Mesothelial cell of epicardium (in vitro differentiated cells): Measurements from ENCODE around the gene RAB31. TPM values are rescaled to one million over a fixed set of nuclear protein-coding genes. Genes with fewer than 3 reads are reported as not detected.
"Not testable (repeated sequence)": the region's sequence is repeated elsewhere in the genome, so short reads cannot be mapped to it uniquely, and the experiment has no call there.

Source experiments
- DNase-seq, 2 experiments: peaks; one replicate each; pipeline ENCODE4 v3.0.0; 2021; ENCODE audit warnings: low spot score in 2 of 2; ENCODE audit not compliant: unreplicated experiment in 2 of 2
- H3K27ac Mint-ChIP-seq: 2 replicates; pipeline ENCODE4 v1.8.0; 2021; ENCODE audit warnings: mixed read lengths
- H3K27me3 Mint-ChIP-seq: 2 replicates; pipeline ENCODE4 v1.8.0; 2021; ENCODE audit warnings: low read depth, mixed read lengths
- H3K36me3 Mint-ChIP-seq: 2 replicates; pipeline ENCODE4 v1.8.0; 2021; ENCODE audit warnings: mixed read lengths
- H3K4me1 Mint-ChIP-seq: 2 replicates; pipeline ENCODE4 v1.8.0; 2021; ENCODE audit warnings: mixed read lengths
- H3K4me3 Mint-ChIP-seq: 2 replicates; pipeline ENCODE4 v1.8.0; 2021; ENCODE audit warnings: mild to moderate bottlenecking, moderate library complexity, mixed read lengths
- H3K9me3 Mint-ChIP-seq: 2 replicates; pipeline ENCODE4 v1.8.0; 2021; ENCODE audit warnings: mixed read lengths
- total RNA-seq: library from RNA; stranded (reverse); gene quantifications from 3 replicates; pipeline ENCODE4 v1.2.1, GENCODE V29; 2021
- TF ChIP-seq, protein P1 (sequence below): fragments of 200-600 bp; sonication (generic); IDR thresholded peaks from one replicate; pipeline ENCODE4 v1.5.0; 2021; ENCODE audit warnings: antibody characterized with exemption; ENCODE audit not compliant: unreplicated experiment

The RAB31 gene
- total RNA-seq, 1 donor from 2014 or later, result 21.8 TPM

GRCh38 chr18:9890196-9890595 lies 182.1 kb downstream of the RAB31 start:
- peaks cover 3% of the 10 kb centered on the region for H3K9me3 Mint-ChIP-seq
- H3K4me3 Mint-ChIP-seq, result no peak overlapping the region
- DNase-seq, result no peak
- H3K27ac Mint-ChIP-seq, result no peak overlapping the region
- H3K4me1 Mint-ChIP-seq, result no peaks in the 10 kb centered on the region
- H3K36me3 Mint-ChIP-seq, result no peaks in the 10 kb centered on the region
- TF ChIP-seq, protein P1, sequence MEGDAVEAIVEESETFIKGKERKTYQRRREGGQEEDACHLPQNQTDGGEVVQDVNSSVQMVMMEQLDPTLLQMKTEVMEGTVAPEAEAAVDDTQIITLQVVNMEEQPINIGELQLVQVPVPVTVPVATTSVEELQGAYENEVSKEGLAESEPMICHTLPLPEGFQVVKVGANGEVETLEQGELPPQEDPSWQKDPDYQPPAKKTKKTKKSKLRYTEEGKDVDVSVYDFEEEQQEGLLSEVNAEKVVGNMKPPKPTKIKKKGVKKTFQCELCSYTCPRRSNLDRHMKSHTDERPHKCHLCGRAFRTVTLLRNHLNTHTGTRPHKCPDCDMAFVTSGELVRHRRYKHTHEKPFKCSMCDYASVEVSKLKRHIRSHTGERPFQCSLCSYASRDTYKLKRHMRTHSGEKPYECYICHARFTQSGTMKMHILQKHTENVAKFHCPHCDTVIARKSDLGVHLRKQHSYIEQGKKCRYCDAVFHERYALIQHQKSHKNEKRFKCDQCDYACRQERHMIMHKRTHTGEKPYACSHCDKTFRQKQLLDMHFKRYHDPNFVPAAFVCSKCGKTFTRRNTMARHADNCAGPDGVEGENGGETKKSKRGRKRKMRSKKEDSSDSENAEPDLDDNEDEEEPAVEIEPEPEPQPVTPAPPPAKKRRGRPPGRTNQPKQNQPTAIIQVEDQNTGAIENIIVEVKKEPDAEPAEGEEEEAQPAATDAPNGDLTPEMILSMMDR, result no peak
- peaks cover 5% of the 10 kb centered on the region for H3K27me3 Mint-ChIP-seq

GRCh38 chr18:9890957-9891356 lies 182.9 kb downstream of the RAB31 start:
- peaks cover 3% of the 10 kb centered on the region for H3K9me3 Mint-ChIP-seq
- peaks cover 1% of the 10 kb centered on the region for H3K27me3 Mint-ChIP-seq
- TF ChIP-seq, protein P1, result no peak
- H3K36me3 Mint-ChIP-seq, result no peaks in the 10 kb centered on the region
- no peak overlapping the region for H3K4me3 Mint-ChIP-seq
- no peak for DNase-seq
- no peaks in the 10 kb centered on the region for H3K4me1 Mint-ChIP-seq
- no peak overlapping the region for H3K27ac Mint-ChIP-seq

- not testable (repeated sequence) for H3K4me3 Mint-ChIP-seq, DNase-seq, H3K27me3 Mint-ChIP-seq, H3K9me3 Mint-ChIP-seq, H3K36me3 Mint-ChIP-seq, H3K27ac Mint-ChIP-seq, H3K4me1 Mint-ChIP-seq
These were observed 183.4 kb downstream of the RAB31 start for GRCh38 chr18:9891515-9891914.

DNA sequence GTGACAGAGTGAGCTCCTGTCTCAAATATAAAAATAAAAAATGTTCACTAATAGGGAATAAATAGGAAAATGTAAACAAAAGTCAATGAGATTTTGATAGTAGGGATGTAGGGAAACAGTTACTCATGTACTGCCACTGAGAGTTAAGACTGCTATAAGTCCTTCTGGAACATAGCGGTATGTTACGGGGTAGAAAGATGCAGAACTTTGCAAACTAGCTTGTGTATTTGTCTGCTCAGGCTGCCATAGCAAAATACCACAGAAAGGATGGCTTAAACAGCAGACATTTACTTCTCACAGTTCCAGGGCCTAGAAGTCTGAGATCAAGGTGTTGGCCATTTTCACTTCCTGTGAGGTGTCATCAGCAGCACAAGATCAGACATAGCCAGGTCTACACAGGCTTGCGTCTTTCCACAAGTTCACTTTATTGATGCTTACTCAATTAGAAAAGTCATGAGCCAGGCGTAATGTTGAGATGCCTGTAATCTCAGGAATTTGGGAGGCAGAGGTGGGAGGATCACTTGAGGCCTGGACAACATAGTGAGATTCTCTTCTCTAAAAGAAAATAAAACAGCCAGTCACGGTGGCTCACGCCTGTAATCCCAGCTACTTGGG lies 186.5 kb downstream of the RAB31 start:
- TF ChIP-seq, protein P1, result no peak
- no peaks in the 10 kb centered on the region for H3K9me3 Mint-ChIP-seq
- H3K4me3 Mint-ChIP-seq, result no peak overlapping the region
- no peak overlapping the region for H3K27ac Mint-ChIP-seq
- DNase-seq, result no peak
- H3K27me3 Mint-ChIP-seq, result no peaks in the 10 kb centered on the region
- no peaks in the 10 kb centered on the region for H3K36me3 Mint-ChIP-seq
- peaks cover 8% of the 10 kb centered on the region for H3K4me1 Mint-ChIP-seq

DNA sequence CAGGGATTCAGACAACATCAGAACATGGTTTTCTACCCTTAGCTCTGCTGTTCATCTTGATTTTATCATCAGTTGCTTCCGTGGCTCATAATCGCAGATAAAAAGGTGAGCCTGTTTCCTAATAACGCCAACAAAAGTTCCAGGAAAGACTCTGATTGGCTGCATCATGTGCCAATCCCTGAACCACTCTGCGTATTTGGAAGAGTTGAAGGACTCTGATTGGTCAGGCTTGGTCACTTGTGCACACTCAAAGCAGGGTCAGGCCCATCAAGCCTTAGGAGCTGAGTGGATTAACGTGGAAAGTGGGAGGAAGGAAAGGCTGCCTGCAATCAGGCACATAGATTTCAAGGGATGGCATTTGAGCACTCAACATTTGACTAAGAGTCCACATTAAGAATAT lies 189.0 kb downstream of the RAB31 start:
- TF ChIP-seq, protein P1, result no peak
- H3K27me3 Mint-ChIP-seq, result no peaks in the 10 kb centered on the region
- H3K36me3 Mint-ChIP-seq, result no peaks in the 10 kb centered on the region
- no peak for DNase-seq
- peaks cover 10% of the 10 kb centered on the region for H3K4me1 Mint-ChIP-seq
- no peak overlapping the region for H3K27ac Mint-ChIP-seq
- H3K9me3 Mint-ChIP-seq, result no peaks in the 10 kb centered on the region
- H3K4me3 Mint-ChIP-seq, result no peak overlapping the region

GRCh38 chr18:9897787-9898291 lies 189.7 kb downstream of the RAB31 start:
- not testable (repeated sequence) for H3K27me3 Mint-ChIP-seq

More at GRCh38 chr18:9897787-9898291, 189.7 kb downstream of the RAB31 start:
- H3K36me3 Mint-ChIP-seq, H3K27ac Mint-ChIP-seq, H3K9me3 Mint-ChIP-seq, H3K4me1 Mint-ChIP-seq, DNase-seq, H3K4me3 Mint-ChIP-seq: not testable (repeated sequence)
